Spleen (tissue), 13 donors: ENCODE data around the gene PQBP1. TPM values are rescaled to one million over a fixed set of nuclear protein-coding genes. Genes with fewer than 3 reads are reported as not detected.
"Not testable (repeated sequence)": the region's sequence is repeated elsewhere in the genome, so short reads cannot be mapped to it uniquely, and the experiment has no call there.

Experiments
- DNase-seq: peaks from one replicate; pipeline ENCODE4 v3.0.0-alpha.2; 2020
- H3K27ac ChIP-seq, 8 donors: fragments of 200-600 bp; sonication (generic) in 7 of 8; 1 replicate in 4 of 8; 2 replicates in 4 of 8; pipeline versions ENCODE4 v1.5.0 to v1.8.0; 2016 to 2021; ENCODE audit warnings: inconsistent platforms in 4 of 8, mild to moderate bottlenecking in 4 of 8, moderate library complexity in 1 of 8
- H3K27me3 ChIP-seq, 7 donors: fragments of 200-600 bp; sonication (generic) in 6 of 7; replicated peaks in 1 of 7; 1 replicate in 4 of 7; 2 replicates in 3 of 7; pipeline versions ENCODE4 v1.5.0 to v1.8.0; 2016 to 2021; ENCODE audit warnings: inconsistent platforms in 3 of 7, mild to moderate bottlenecking in 1 of 7
- H3K36me3 ChIP-seq, 6 donors: fragments of 200-600 bp; sonication (generic) in 5 of 6; 1 replicate in 4 of 6; 2 replicates in 2 of 6; pipeline versions ENCODE4 v1.5.0 to v1.8.0; 2016 to 2021; ENCODE audit warnings: inconsistent platforms in 2 of 6
- H3K4me1 ChIP-seq, 6 donors: fragments of 200-600 bp; sonication (generic) in 5 of 6; 1 replicate in 3 of 6; 2 replicates in 3 of 6; pipeline versions ENCODE4 v1.5.0 to v1.8.0; 2016 to 2021; ENCODE audit warnings: inconsistent platforms in 3 of 6
- H3K4me3 ChIP-seq, 8 donors: fragments of 200-600 bp; sonication (generic) in 7 of 8; 1 replicate in 4 of 8; 2 replicates in 4 of 8; pipeline versions ENCODE4 v1.5.0 to v1.8.0; 2016 to 2021; ENCODE audit warnings: inconsistent platforms in 4 of 8, mild to moderate bottlenecking in 4 of 8, moderate library complexity in 2 of 8
- H3K9me3 ChIP-seq, 8 donors: fragments of 200-600 bp; sonication (generic) in 7 of 8; 1 replicate in 4 of 8; 2 replicates in 4 of 8; pipeline versions ENCODE4 v1.5.0 to v1.8.0; 2016 to 2021; ENCODE audit warnings: inconsistent platforms in 4 of 8
- POLR2A ChIP-seq, 3 donors: fragments of 450-650 bp; IDR thresholded peaks; one replicate each; pipeline ENCODE4 v1.5.1; 2017; ENCODE audit warnings: antibody characterized with exemption in 3 of 3, mild to moderate bottlenecking in 1 of 3
- POLR2AphosphoS5 ChIP-seq, 3 donors: sonication (generic); formaldehyde crosslinking; IDR thresholded peaks; one replicate each; pipeline ENCODE4 v1.5.1; 2017; ENCODE audit warnings: antibody characterized with exemption in 3 of 3
- WGBS, 5 donors: extraction: QIAGEN DNeasy Blood & Tissue Kit in 3 of 5; methylation state at CpG; one replicate each; pipeline versions ENCODE4 v1.1.5 to v1.1.7; 2013 to 2018; 5-methylcytosine and 5-hydroxymethylcytosine counted together
- intact Hi-C: fragments of 100-400 bp; cut with DNase I; formaldehyde crosslinking; loops from one replicate; pipeline ENCODE4 v1.15.0; 2023; ENCODE audit warnings: low total_unique reads
- long read RNA-seq, 2 donors: transcript quantifications; one replicate each; lab custom pipeline, GENCODE V29; 2026
- polyA plus RNA-seq, 3 donors: library from polyadenylated mRNA; stranded (reverse); fragments of 200-250 nt; gene quantifications; one replicate each; pipeline ENCODE4 v1.2.1, GENCODE V29; 2013
- total RNA-seq, 7 donors: library from RNA; depleted of rRNA in 3 of 7; stranded (reverse); fragments of >200 nt in 3 of 7; fragmentation: NEBNext Ultra II Directional in 4 of 7; extraction: Animal tissue kit (Norgen Biotek cat#: 25700) in 4 of 7; gene quantifications; one replicate each; pipeline versions ENCODE4 v1.1.0 to v1.2.1, GENCODE V29; 2016 to 2021
- TF ChIP-seq, protein P1 (sequence below), 11 experiments: fragments of 200-600 bp in 7 of 11; fragments of 450-650 bp in 4 of 11; sonication (generic) in 4 of 11; IDR thresholded peaks in 8 of 11; conservative IDR thresholded peaks in 3 of 11; 1 replicate in 7 of 11; 2 replicates in 4 of 11; pipeline versions ENCODE4 v1.4.0 to v1.8.0; 2016 to 2021; ENCODE audit warnings: antibody characterized with exemption in 11 of 11, inconsistent platforms in 4 of 11, mild to moderate bottlenecking in 1 of 11
- donor health status: healthy with polysubstance abuse.
- donor health status: DM: no; HTN: no; CAD: no; lungs with moderate emphysema.
- donor health status: DM: no; HTN: no; CAD: no.
- donor health status: Bipolar disorder and iron deficiency.
- donor health status: healthy.
- donor health status: DM: no; HTN: no; CAD: no.
- donor health status: DM: yes; HTN: yes; CAD: no.

Gene PQBP1, protein sequence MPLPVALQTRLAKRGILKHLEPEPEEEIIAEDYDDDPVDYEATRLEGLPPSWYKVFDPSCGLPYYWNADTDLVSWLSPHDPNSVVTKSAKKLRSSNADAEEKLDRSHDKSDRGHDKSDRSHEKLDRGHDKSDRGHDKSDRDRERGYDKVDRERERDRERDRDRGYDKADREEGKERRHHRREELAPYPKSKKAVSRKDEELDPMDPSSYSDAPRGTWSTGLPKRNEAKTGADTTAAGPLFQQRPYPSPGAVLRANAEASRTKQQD
- total RNA-seq (10 to 100 TPM; 53.5 to 73.6 (median 68.6) TPM), polyA plus RNA-seq (10 to 100 TPM; 83.8 to 97.3 (median 92.9) TPM)
- long read RNA-seq, donor 1, transcript PQBP1-207 (7 exons, 1,020 nt), result major isoform, 14 of 27 reads
- long read RNA-seq, donor 1, transcript PQBP1-203 (7 exons, 1,056 nt), result minor isoform, 7 of 27 reads
- long read RNA-seq, donor 1, transcript PQBP1-216 (7 exons, 938 nt), result minor isoform, 6 of 27 reads
- long read RNA-seq, donor 1, partial matches to known transcripts, result 0 of 27 reads
- long read RNA-seq, donor 1, other reads (novel, unspliced or antisense), result 0 of 27 reads
- long read RNA-seq, donor 2, transcript PQBP1-216 (7 exons, 938 nt), result minor isoform, 6 of 19 reads
- long read RNA-seq, donor 2, transcript PQBP1-207 (7 exons, 1,020 nt), result major isoform, 8 of 19 reads
- long read RNA-seq, donor 2, partial matches to known transcripts, result 0 of 19 reads
- long read RNA-seq, donor 2, other reads (novel, unspliced or antisense), result 0 of 19 reads

DNA sequence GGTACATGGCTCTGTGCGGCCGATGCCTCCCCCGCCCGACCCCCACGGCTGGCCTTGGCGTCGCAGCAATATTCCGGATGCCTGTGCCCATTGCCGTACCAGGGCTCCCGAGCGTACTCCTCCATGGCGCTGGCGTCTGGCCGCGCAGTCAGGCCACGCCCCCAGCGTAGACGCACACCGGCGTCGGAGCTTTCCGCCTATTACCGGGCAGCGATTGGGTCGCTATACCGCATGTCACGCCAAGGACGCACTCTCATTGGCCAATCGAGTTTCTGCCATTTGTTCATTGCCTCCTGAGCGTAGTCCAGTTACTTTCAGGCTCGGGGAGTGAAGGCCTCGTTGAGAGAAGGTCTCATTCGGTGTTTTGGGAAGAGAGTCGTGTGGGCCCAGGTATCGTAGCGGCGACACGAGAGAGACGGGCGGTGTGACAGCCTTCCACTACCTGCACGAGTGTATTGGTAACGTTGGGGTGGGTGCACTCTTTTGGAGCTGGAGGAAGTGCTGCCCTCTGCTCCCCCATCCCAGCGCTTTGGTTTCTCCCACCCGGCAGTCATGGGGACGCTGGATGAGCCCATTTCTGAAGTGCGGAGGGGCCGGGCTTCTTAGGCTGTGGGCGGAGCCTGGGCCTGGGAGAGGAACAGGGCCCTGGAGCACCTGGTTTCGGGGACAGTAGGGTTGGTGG is at the start of gene PQBP1, which contains the start of gene TIMM17B:
TSS of gene PQBP1 (plus strand) at position 306 of the 682 bp plus-strand sequence. CDS start 580 bp downstream, outside the sequence.
TSS of gene TIMM17B (minus strand) at position 144 of the 682 bp plus-strand sequence. CDS start at position 125, 19 bp downstream.
- H3K27me3 ChIP-seq, result no peaks in the 10 kb centered on the region
- H3K9me3 ChIP-seq, result peaks cover 0 to 7% (median 0%) of the 10 kb centered on the region in 8 donors
- H3K27ac ChIP-seq, result peak within 1 kb of the TSS; percentile 92 to 98 (median 96)
- TF ChIP-seq POLR2A (IDR thresholded peaks at IDR 0.05) (peak in 1 of 3 donors; percentile 37), POLR2AphosphoS5 (IDR thresholded peaks at IDR 0.05) (peak; percentile 94 to 96 (median 94))
- TF ChIP-seq, protein P1, sequence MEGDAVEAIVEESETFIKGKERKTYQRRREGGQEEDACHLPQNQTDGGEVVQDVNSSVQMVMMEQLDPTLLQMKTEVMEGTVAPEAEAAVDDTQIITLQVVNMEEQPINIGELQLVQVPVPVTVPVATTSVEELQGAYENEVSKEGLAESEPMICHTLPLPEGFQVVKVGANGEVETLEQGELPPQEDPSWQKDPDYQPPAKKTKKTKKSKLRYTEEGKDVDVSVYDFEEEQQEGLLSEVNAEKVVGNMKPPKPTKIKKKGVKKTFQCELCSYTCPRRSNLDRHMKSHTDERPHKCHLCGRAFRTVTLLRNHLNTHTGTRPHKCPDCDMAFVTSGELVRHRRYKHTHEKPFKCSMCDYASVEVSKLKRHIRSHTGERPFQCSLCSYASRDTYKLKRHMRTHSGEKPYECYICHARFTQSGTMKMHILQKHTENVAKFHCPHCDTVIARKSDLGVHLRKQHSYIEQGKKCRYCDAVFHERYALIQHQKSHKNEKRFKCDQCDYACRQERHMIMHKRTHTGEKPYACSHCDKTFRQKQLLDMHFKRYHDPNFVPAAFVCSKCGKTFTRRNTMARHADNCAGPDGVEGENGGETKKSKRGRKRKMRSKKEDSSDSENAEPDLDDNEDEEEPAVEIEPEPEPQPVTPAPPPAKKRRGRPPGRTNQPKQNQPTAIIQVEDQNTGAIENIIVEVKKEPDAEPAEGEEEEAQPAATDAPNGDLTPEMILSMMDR (IDR thresholded peaks at IDR 0.05 in 8 of 11, conservative IDR thresholded peaks at IDR 0.05 in 3 of 11), result peak in 1 of 11 experiments; percentile 15
- peak; percentile 95 for DNase-seq
- intact Hi-C loops, result loop anchor here (10.0 kb wide), 2 partner anchors 47 to 93 kb away; partner anchors contain the start of gene HDAC6
- 0 to 53% (median 1%) methylated on average over 19 to 49 of the region's 49 CpGs for WGBS, 5 donors
- peaks cover 2 to 40% (median 22%) of the 10 kb centered on the region in 6 donors for H3K4me1 ChIP-seq
- H3K36me3 ChIP-seq, result peaks cover 0 to 62% (median 25%) of the 10 kb centered on the region in 6 donors
- H3K4me3 ChIP-seq, result peak within 1 kb of the TSS; percentile 47 to 81 (median 54)

DNA sequence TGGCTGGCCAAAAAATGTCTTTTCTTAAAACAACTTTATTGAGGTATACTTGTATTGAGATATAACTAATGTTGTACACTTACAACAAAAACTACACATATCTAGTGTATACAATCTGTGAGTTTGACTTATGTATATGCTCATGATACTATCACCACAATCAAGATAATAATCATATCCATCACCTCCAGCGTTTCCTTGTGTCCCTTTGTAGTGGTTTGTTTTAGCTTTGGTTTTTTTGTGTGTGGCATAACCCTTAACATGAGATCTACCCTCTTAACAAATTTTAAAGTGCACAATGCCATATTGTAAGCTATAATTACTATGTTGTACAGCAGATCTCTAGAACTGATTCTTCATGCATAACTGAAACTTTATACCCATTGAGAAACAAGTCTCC is 48.9 kb upstream of the PQBP1 start:
- Histone ChIP-seq H3K4me1 (no peaks in the 10 kb centered on the region), H3K9me3 (peaks cover 0 to 7% (median 0%) of the 10 kb centered on the region in 8 donors), H3K36me3 (no peaks in the 10 kb centered on the region), H3K27me3 (peaks cover 0 to 10% (median 0%) of the 10 kb centered on the region in 7 donors), H3K4me3 (no peak overlapping the region), H3K27ac (no peak overlapping the region)
- no peak for DNase-seq
- WGBS, 5 donors, result 43 to 57% (median 56%) methylated on average over 1 of the region's 1 CpG
- intact Hi-C loops, result no loop called here
- TF ChIP-seq POLR2AphosphoS5 (IDR thresholded peaks at IDR 0.05) (no peak), POLR2A (IDR thresholded peaks at IDR 0.05) (no peak)
- TF ChIP-seq, protein P1 (IDR thresholded peaks at IDR 0.05 in 8 of 11, conservative IDR thresholded peaks at IDR 0.05 in 3 of 11), result no peak

DNA sequence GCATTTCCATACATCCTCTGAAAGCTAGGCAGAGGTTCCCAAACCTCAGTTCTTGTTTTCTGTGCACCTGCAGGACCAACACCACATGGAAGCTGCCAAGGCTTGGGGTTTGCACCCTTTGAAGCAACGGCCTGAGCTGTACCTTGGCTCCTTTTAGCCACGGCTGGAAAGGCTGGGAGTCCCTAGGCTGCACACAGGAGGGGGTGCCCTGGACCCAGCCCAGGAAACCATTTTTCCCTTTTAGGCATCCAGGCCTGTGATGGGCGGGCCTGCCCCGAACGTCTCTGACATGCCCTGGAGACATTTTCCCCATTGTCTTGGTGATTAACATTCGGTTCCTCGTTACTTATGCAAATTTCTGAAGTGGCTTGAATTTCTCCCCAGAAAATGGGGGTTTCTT is 44.9 kb upstream of the PQBP1 start:
- H3K36me3 ChIP-seq, result no peaks in the 10 kb centered on the region
- H3K9me3 ChIP-seq, result peaks cover 0 to 7% (median 0%) of the 10 kb centered on the region in 8 donors
- H3K27me3 ChIP-seq, result peaks cover 0 to 10% (median 0%) of the 10 kb centered on the region in 7 donors
- 72 to 83% (median 76%) methylated on average over 6 to 7 of the region's 7 CpGs for WGBS, 5 donors
- TF ChIP-seq, protein P1 (IDR thresholded peaks at IDR 0.05 in 8 of 11, conservative IDR thresholded peaks at IDR 0.05 in 3 of 11), result no peak
- TF ChIP-seq POLR2AphosphoS5 (IDR thresholded peaks at IDR 0.05) (no peak), POLR2A (IDR thresholded peaks at IDR 0.05) (no peak)
- no peaks in the 10 kb centered on the region for H3K4me1 ChIP-seq
- intact Hi-C loops, result no loop called here
- no peak overlapping the region for H3K4me3 ChIP-seq
- DNase-seq, result no peak
- no peak overlapping the region for H3K27ac ChIP-seq

DNA sequence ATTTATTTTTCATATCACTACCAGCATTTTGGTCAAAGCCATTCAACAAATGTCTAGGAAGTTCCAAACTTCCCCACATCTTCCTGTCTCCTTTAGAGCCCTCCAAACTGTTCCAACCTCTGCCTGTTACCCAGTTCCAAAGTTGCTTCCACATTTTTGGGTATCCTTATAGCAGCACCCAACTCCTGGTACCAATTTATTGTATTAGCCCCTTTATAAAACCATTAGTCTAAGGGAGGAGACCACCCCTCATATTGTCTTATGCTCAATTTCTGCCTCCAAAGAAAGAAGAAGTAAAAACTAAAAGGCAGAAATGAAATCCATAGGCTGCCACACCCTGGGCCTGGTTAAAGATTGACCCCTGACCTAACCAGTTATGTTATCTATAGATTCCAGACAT is 44.2 kb upstream of the PQBP1 start:
- H3K4me1 ChIP-seq, H3K9me3 ChIP-seq, H3K4me3 ChIP-seq, H3K27me3 ChIP-seq, H3K27ac ChIP-seq, DNase-seq, intact Hi-C loops, H3K36me3 ChIP-seq: not testable (repeated sequence)

DNA sequence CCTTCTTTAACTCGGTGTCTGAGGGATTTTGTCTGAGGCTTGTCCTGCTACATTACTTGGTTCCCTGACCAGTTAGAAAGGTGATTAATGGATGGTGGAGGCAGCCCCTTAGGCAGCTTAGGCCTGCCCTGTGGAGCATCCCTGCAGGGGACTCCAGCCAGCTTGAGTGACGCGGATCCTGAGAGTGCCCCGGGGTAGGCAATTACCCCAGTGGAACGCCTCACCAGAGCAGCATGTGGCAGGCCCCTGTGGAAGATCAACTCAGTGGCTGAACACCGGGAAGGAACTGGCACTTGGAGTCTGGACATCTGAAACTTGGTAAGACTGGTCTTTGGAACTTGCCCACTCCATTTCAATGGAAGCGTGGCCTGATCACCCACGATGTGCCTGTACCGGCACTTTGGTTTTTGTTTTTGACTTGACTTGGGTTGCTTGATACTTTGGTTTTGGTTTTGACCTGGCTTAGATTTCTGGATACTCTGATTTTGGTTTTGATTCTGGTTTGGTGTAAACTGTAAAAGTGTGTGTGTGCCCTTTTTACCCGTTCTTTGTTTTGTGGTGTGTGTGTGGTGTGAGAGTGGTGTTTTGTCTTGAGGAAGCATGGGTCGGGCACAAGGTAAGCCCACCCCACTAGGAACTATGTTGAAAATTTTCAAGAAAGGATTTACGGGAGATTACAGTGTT is 43.5 kb upstream of the PQBP1 start:
- H3K4me1 ChIP-seq, H3K27me3 ChIP-seq, DNase-seq, H3K4me3 ChIP-seq, H3K36me3 ChIP-seq, H3K27ac ChIP-seq, intact Hi-C loops, H3K9me3 ChIP-seq: not testable (repeated sequence)
- 87 to 93% (median 90%) methylated on average over 7 to 12 of the region's 12 CpGs for WGBS, 5 donors
